Thyroid gland (tissue), 4 donors: ENCODE data around the gene AKT1S1.

Experiments used
- CTCF ChIP-seq, 6 experiments: fragments of 200-600 bp in 3 of 6; fragments of 450-650 bp in 3 of 6; sonication (generic) in 3 of 6; IDR thresholded peaks; one replicate each; pipeline ENCODE4 v1.5.1; 2016 to 2019; ENCODE audit warnings: antibody characterized with exemption in 6 of 6, mild to moderate bottlenecking in 2 of 6, inconsistent platforms in 1 of 6, moderate library complexity in 1 of 6
- POLR2A ChIP-seq, 2 donors: fragments of 450-650 bp; IDR thresholded peaks; one replicate each; pipeline ENCODE4 v1.6.1; 2017; ENCODE audit warnings: antibody characterized with exemption in 2 of 2, mild to moderate bottlenecking in 2 of 2, moderate library complexity in 1 of 2

GRCh38 chr19:49895566-49896297 lies 18.6 kb upstream of the AKT1S1 start:
- no peak for TF ChIP-seq CTCF (IDR thresholded peaks at IDR 0.05)
- TF ChIP-seq POLR2A (IDR thresholded peaks at IDR 0.05): no peak
